ENCODE data around the gene BRAT1. TPM values are rescaled to one million over a fixed set of nuclear protein-coding genes. Genes with fewer than 3 reads are reported as not detected.

BRAT1 gene
- total RNA-seq, 4 donors from 2014 or later: 15.5 to 28.3 (median 22.8) TPM

DNA sequence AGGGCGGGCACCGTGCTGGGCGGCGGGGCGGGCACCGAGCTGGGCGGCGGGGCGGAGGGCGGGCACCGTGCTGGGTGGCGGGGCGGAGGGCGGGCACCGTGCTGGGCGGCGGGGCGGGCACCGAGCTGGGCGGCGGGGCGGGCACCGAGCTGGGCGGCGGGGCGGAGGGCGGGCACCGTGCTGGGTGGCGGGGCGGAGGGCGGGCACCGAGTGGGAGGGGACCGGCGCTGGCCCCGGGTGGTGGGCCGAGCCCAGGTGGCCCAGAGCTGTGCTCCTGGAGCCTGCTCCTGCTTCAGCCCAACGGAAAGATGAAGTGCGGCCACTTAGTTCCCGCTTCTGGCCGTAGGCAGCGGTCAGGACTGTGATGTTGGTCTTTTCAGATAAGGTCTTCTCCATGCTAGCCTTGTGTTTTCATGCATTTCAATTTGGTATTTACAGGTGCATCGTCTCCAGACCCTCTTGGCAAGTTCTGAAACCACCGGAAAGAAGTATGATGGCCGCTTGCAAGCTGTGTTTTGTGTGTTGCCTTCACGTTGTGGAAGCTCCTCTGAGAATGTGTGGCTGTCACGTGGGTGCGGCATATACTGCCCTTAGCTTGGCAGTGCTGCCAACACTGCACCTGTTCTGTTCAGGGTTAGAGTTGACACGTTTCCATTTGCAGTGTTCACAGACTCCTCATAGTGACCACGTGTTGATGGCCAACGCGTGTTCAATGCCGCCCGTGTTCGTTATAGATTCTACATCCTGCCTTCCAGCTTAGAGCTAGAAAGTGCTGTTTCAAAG is 28.7 kb upstream of the BRAT1 start:
- Histone ChIP-seq H3K27ac (no peak overlapping the region), H3K9me3 (no peaks in the 10 kb centered on the region), H3K27me3 (no peaks in the 10 kb centered on the region), H3K36me3 (peaks cover 0 to 49% (median 0%) of the 10 kb centered on the region in 3 donors), H3K4me1 (no peaks in the 10 kb centered on the region), H3K4me3 (no peak overlapping the region)
- TF ChIP-seq, protein P1, sequence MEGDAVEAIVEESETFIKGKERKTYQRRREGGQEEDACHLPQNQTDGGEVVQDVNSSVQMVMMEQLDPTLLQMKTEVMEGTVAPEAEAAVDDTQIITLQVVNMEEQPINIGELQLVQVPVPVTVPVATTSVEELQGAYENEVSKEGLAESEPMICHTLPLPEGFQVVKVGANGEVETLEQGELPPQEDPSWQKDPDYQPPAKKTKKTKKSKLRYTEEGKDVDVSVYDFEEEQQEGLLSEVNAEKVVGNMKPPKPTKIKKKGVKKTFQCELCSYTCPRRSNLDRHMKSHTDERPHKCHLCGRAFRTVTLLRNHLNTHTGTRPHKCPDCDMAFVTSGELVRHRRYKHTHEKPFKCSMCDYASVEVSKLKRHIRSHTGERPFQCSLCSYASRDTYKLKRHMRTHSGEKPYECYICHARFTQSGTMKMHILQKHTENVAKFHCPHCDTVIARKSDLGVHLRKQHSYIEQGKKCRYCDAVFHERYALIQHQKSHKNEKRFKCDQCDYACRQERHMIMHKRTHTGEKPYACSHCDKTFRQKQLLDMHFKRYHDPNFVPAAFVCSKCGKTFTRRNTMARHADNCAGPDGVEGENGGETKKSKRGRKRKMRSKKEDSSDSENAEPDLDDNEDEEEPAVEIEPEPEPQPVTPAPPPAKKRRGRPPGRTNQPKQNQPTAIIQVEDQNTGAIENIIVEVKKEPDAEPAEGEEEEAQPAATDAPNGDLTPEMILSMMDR (IDR thresholded peaks at IDR 0.05): no peak
- TF ChIP-seq POLR2A (IDR thresholded peaks at IDR 0.05): no peak
- 89 to 92% methylated on average over 15 to 18 of the region's 54 CpGs for WGBS, 2 donors
- intact Hi-C loops (cut with DNase I): no loop called here
- DNase-seq: no peak

- no peak for TF ChIP-seq POLR2A (IDR thresholded peaks at IDR 0.05)
- TF ChIP-seq, protein P1 (IDR thresholded peaks at IDR 0.05): no peak
- WGBS, 2 donors: 85 to 90% methylated on average over 9 to 17 of the region's 24 CpGs
- H3K4me1 ChIP-seq: no peaks in the 10 kb centered on the region
- no peaks in the 10 kb centered on the region for H3K9me3 ChIP-seq
- H3K27me3 ChIP-seq: no peaks in the 10 kb centered on the region
- H3K27ac ChIP-seq: no peak overlapping the region
- peaks cover 0 to 47% (median 5%) of the 10 kb centered on the region in 3 donors for H3K36me3 ChIP-seq
- no peak overlapping the region for H3K4me3 ChIP-seq
- intact Hi-C loops (cut with DNase I): no loop called here
- DNase-seq: no peak
These were observed 26.8 kb upstream of the BRAT1 start for GRCh38 chr7:2582006-2582735.

GRCh38 chr7:2580636-2581035 is 25.3 kb upstream of the BRAT1 start:
- WGBS, 2 donors: 93 to 98% methylated on average over 11 of the region's 11 CpGs
- no peak for TF ChIP-seq POLR2A (IDR thresholded peaks at IDR 0.05)
- TF ChIP-seq, protein P1 (IDR thresholded peaks at IDR 0.05): no peak

GRCh38 chr7:2577914-2578680 is 22.8 kb upstream of the BRAT1 start:
- Histone ChIP-seq H3K9me3 (no peaks in the 10 kb centered on the region), H3K4me1 (no peaks in the 10 kb centered on the region), H3K4me3 (no peak overlapping the region), H3K27me3 (no peaks in the 10 kb centered on the region), H3K36me3 (peaks cover 0 to 50% (median 5%) of the 10 kb centered on the region in 3 donors), H3K27ac (no peak overlapping the region)
- 94 to 95% methylated on average over 6 to 15 of the region's 73 CpGs for WGBS, 2 donors
- TF ChIP-seq, protein P1 (IDR thresholded peaks at IDR 0.05): no peak
- no peak for TF ChIP-seq POLR2A (IDR thresholded peaks at IDR 0.05)
- intact Hi-C loops (cut with DNase I): no loop called here
- DNase-seq: no peak

More at GRCh38 chr7:2580636-2581035, 25.3 kb upstream of the BRAT1 start:
- Histone ChIP-seq H3K36me3 (peaks cover 0 to 42% (median 5%) of the 10 kb centered on the region in 3 donors), H3K27ac (no peak overlapping the region), H3K9me3 (no peaks in the 10 kb centered on the region), H3K4me3 (no peak overlapping the region), H3K4me1 (no peaks in the 10 kb centered on the region), H3K27me3 (no peaks in the 10 kb centered on the region)
- intact Hi-C loops (cut with DNase I): no loop called here
- no peak for DNase-seq
